ENCODE measurements around the gene OR4C45. TPM values are rescaled to one million over a fixed set of nuclear protein-coding genes. Genes with fewer than 3 reads are reported as not detected.

The OR4C45 gene
- total and polyA plus RNA-seq, 2 donors (not counting 1 experiment from before 2014, with no cell fraction given), result not detected

- DNase-seq (ENCODE audit: low read depth in 2 of 2), result no peak
- H2AFZ ChIP-seq (ENCODE audit: low read length), result no peak overlapping the region
Measured at GRCh38 chr11:50073113-50074105, 40.7 kb downstream of the OR4C45 start.

GRCh38 chr11:50074161-50074560 is 41.5 kb downstream of the OR4C45 start:
- Histone ChIP-seq H3K4me1 (ENCODE audit: control insufficient read depth, extremely low read depth, insufficient read depth, low read length) (no peaks in the 10 kb centered on the region), H3K4me2 (ENCODE audit: extremely low read depth, insufficient read depth, low read length) (no peak overlapping the region), H3K79me2 (ENCODE audit: control insufficient read depth, insufficient read depth, low read length) (no peaks in the 10 kb centered on the region), H3K27me3 (ENCODE audit: control insufficient read depth, insufficient read depth, low read length) (no peaks in the 10 kb centered on the region), H4K20me1 (ENCODE audit: control insufficient read depth, extremely low read depth, insufficient read depth, low read length) (no peaks in the 10 kb centered on the region), H2AFZ (ENCODE audit: low read length) (no peak overlapping the region), H3K9ac (ENCODE audit: insufficient read depth, low read length) (no peak overlapping the region), H3K27ac (ENCODE audit: insufficient read depth, low read length) (no peak overlapping the region), H3K4me3 (replicated peaks in 1 of 4; ENCODE audit: control extremely low read depth in 1 of 4, insufficient read depth in 1 of 4, low read depth in 3 of 4, low read length in 4 of 4) (no peak overlapping the region), H3K9me3 (ENCODE audit: control insufficient read depth, insufficient read depth, low read depth, low read length) (no peaks in the 10 kb centered on the region), H3K36me3 (ENCODE audit: control insufficient read depth, insufficient read depth, low read length) (no peaks in the 10 kb centered on the region)
- no peak for DNase-seq (ENCODE audit: low read depth in 2 of 2)
- TF ChIP-seq EZH2 (IDR thresholded peaks at IDR 0.05; ENCODE audit: low read length, missing control alignments) (no peak), CTCF (conservative IDR thresholded peaks at IDR 0.05 in 1 of 2, IDR thresholded peaks at IDR 0.05 in 1 of 2; ENCODE audit: low read depth in 1 of 2, low read length in 2 of 2) (no peak)

More at GRCh38 chr11:50073113-50074105, 40.7 kb downstream of the OR4C45 start:
- TF ChIP-seq EZH2 (IDR thresholded peaks at IDR 0.05; ENCODE audit: low read length, missing control alignments) (no peak), CTCF (conservative IDR thresholded peaks at IDR 0.05 in 1 of 2, IDR thresholded peaks at IDR 0.05 in 1 of 2; ENCODE audit: low read depth in 1 of 2, low read length in 2 of 2) (no peak)
- Histone ChIP-seq H4K20me1 (ENCODE audit: control insufficient read depth, extremely low read depth, insufficient read depth, low read length) (no peaks in the 10 kb centered on the region), H3K9ac (ENCODE audit: insufficient read depth, low read length) (no peak overlapping the region), H3K4me1 (ENCODE audit: control insufficient read depth, extremely low read depth, insufficient read depth, low read length) (no peaks in the 10 kb centered on the region), H3K4me2 (ENCODE audit: extremely low read depth, insufficient read depth, low read length) (no peak overlapping the region), H3K79me2 (ENCODE audit: control insufficient read depth, insufficient read depth, low read length) (no peaks in the 10 kb centered on the region), H3K27me3 (ENCODE audit: control insufficient read depth, insufficient read depth, low read length) (no peaks in the 10 kb centered on the region), H3K36me3 (ENCODE audit: control insufficient read depth, insufficient read depth, low read length) (no peaks in the 10 kb centered on the region), H3K9me3 (ENCODE audit: control insufficient read depth, insufficient read depth, low read depth, low read length) (no peaks in the 10 kb centered on the region), H3K4me3 (replicated peaks in 1 of 4; ENCODE audit: control extremely low read depth in 1 of 4, insufficient read depth in 1 of 4, low read depth in 3 of 4, low read length in 4 of 4) (no peak overlapping the region), H3K27ac (ENCODE audit: insufficient read depth, low read length) (no peak overlapping the region)

GRCh38 chr11:50075856-50076255 is 43.2 kb downstream of the OR4C45 start:
- Histone ChIP-seq H3K4me2 (ENCODE audit: extremely low read depth, insufficient read depth, low read length) (no peak overlapping the region), H4K20me1 (ENCODE audit: control insufficient read depth, extremely low read depth, insufficient read depth, low read length) (no peaks in the 10 kb centered on the region)

More at GRCh38 chr11:50075856-50076255, 43.2 kb downstream of the OR4C45 start:
- Histone ChIP-seq H2AFZ (ENCODE audit: low read length) (no peak overlapping the region), H3K79me2 (ENCODE audit: control insufficient read depth, insufficient read depth, low read length) (no peaks in the 10 kb centered on the region), H3K9me3 (ENCODE audit: control insufficient read depth, insufficient read depth, low read depth, low read length) (no peaks in the 10 kb centered on the region), H3K27ac (ENCODE audit: insufficient read depth, low read length) (no peak overlapping the region), H3K9ac (ENCODE audit: insufficient read depth, low read length) (no peak overlapping the region), H3K4me1 (ENCODE audit: control insufficient read depth, extremely low read depth, insufficient read depth, low read length) (no peaks in the 10 kb centered on the region), H3K36me3 (ENCODE audit: control insufficient read depth, insufficient read depth, low read length) (no peaks in the 10 kb centered on the region), H3K4me3 (replicated peaks in 1 of 4; ENCODE audit: control extremely low read depth in 1 of 4, insufficient read depth in 1 of 4, low read depth in 3 of 4, low read length in 4 of 4) (no peak overlapping the region), H3K27me3 (ENCODE audit: control insufficient read depth, insufficient read depth, low read length) (no peaks in the 10 kb centered on the region)
- DNase-seq (ENCODE audit: low read depth in 2 of 2), result no peak
- TF ChIP-seq EZH2 (IDR thresholded peaks at IDR 0.05; ENCODE audit: low read length, missing control alignments), result no peak
- TF ChIP-seq CTCF (conservative IDR thresholded peaks at IDR 0.05 in 1 of 2, IDR thresholded peaks at IDR 0.05 in 1 of 2; ENCODE audit: low read depth in 1 of 2, low read length in 2 of 2), result no peak
